Measurements from ENCODE around the gene LCE1B.

LCE1B gene

DNA sequence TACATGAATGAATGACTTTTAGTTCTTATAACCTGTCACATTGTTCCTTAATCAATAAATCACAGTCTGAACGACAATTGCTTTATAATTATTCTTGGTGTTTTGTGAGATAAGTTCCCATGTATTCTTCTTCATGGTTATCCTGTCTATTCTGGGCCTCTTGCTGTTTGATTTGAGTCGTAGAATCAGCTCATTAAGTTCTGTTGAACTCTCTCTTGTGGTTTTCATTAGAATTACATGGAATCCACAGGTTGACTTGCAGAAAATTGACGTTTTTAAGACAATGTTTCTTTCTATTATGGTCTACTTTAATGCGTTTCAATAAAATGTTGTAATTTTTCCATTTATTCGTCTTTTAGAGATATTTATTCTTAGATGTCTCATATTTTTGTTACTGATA, 11.5 kb downstream of the LCE1B start:
- H3K4me3 ChIP-seq (ENCODE audit: low read length): no peak overlapping the region
- DNase-seq (ENCODE audit: low read depth): no peak
- TF ChIP-seq, protein P1, sequence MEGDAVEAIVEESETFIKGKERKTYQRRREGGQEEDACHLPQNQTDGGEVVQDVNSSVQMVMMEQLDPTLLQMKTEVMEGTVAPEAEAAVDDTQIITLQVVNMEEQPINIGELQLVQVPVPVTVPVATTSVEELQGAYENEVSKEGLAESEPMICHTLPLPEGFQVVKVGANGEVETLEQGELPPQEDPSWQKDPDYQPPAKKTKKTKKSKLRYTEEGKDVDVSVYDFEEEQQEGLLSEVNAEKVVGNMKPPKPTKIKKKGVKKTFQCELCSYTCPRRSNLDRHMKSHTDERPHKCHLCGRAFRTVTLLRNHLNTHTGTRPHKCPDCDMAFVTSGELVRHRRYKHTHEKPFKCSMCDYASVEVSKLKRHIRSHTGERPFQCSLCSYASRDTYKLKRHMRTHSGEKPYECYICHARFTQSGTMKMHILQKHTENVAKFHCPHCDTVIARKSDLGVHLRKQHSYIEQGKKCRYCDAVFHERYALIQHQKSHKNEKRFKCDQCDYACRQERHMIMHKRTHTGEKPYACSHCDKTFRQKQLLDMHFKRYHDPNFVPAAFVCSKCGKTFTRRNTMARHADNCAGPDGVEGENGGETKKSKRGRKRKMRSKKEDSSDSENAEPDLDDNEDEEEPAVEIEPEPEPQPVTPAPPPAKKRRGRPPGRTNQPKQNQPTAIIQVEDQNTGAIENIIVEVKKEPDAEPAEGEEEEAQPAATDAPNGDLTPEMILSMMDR (conservative IDR thresholded peaks at IDR 0.05; ENCODE audit: low read depth, low read length): no peak

DNA sequence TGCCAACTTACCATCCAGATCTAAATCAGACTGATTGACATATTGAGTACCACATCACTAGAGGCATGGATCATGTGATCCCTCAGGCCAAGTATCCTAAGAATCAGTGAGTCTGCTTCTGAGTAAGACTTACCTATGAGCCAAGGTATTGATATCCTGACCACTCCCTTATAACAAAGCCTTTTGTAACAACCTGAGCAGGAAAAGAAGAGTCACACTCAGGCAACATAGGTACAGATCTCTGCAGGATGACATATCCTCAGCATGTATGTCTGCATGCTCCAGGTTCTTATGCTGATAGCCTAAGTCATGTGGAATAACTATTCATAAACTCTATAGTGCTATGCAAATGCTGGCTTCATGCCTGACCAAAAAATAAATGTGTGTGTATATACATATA, 13.2 kb downstream of the LCE1B start:
- no peak overlapping the region for H3K4me3 ChIP-seq (ENCODE audit: low read length)
- DNase-seq (ENCODE audit: low read depth): no peak
- TF ChIP-seq, protein P1 (conservative IDR thresholded peaks at IDR 0.05; ENCODE audit: low read depth, low read length): no peak

DNA sequence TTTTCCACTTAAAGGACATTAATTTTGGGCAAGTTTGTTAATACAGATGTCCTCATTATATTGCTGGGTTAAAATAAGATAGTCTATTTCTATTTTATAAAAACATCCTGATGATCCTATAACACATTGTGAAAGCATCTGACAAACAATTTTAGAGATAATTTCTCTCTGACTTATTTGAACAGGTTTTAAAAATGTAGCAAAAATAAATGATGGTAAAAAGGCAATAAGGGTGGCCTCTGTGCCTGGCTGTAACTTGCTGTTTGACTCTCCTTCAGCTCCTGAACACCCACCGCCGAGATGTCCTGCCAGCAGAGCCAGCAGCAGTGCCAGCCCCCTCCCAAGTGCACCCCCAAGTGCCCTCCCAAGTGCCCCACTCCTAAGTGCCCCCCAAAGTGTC, 15.4 kb downstream of the LCE1B start, which contains the start of gene LCE1A:
Gene LCE1A, plus strand, starts transcription at position 301 of the 400 bp plus-strand sequence. Its CDS starts 0 bp downstream, at position 301.
- DNase-seq (ENCODE audit: low read depth): no peak
- TF ChIP-seq, protein P1 (conservative IDR thresholded peaks at IDR 0.05; ENCODE audit: low read depth, low read length): no peak
- no peak within 1 kb of the TSS for H3K4me3 ChIP-seq (ENCODE audit: low read length)

DNA sequence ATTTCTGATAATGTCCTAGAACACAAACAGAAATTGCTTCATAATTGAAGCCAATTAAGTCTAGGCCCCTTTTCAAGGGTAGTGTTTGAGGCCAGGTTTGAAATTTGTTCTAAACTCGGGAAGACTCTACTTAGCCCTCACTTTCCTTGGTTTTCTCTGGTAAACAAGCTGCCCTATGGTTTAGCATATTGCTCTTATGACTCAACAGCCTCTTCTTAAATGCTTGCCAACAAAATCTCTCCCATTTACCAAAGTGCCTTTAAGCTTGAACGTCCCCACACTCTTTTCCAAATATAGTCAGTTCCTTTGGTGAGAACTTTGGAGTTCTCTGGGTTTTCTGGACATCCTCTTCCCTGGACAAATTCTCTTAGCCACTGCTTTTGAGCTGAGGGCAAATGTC, 25.1 kb downstream of the LCE1B start:
- no peak for DNase-seq (ENCODE audit: low read depth)

DNA sequence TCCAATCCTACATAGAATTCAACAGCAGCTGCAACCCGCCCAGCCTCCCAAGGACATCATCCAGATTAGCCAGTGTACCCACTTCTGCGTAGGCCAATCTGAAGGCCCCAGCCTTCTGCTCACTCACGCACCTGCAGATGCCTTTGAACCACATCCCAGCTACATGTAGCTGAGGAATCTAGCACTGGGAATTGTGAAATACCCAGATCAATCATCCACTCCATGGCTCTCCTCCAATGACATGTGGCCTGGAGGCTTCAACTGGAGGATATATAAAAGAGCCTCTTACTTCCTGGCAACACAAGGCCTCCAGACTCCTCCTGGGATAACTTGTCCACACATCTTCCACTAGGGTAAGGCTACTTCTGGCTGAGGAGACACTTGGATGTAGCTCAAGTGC, 30.8 kb downstream of the LCE1B start, which contains the start of gene LCE6A:
Gene LCE6A, plus strand, starts transcription at position 301 of the 400 bp plus-strand sequence. CDS start 665 bp downstream, outside the sequence.
- TF ChIP-seq, protein P1 (conservative IDR thresholded peaks at IDR 0.05; ENCODE audit: low read depth, low read length): no peak
- no peak within 1 kb of the TSS for H3K4me3 ChIP-seq (ENCODE audit: low read length)
- DNase-seq (ENCODE audit: low read depth): no peak

More for the DNA sequence above, 25.1 kb downstream of the LCE1B start:
- no peak overlapping the region for H3K4me3 ChIP-seq (ENCODE audit: low read length)
- TF ChIP-seq, protein P1 (conservative IDR thresholded peaks at IDR 0.05; ENCODE audit: low read depth, low read length): no peak

DNA sequence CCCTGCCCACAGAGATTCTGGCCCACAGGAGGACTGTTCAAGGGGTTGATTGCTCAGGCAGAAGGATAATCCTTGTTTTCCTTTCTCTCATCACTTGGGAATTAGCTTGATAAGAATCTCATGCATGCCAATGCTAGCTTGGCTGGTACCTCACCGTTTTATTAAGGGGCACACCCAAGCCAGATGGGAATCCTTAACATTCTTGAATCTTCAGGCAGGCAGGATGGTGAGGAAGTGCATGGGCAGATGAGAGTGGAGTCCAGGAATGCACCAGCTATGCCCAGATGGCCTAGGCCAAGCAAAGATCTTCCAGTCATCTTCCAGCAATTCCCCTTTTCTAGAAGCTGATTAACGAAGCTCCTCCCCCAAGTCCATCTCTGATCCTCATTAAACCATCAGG, 43.9 kb downstream of the LCE1B start:
- no peak overlapping the region for H3K4me3 ChIP-seq (ENCODE audit: low read length)
- DNase-seq (ENCODE audit: low read depth): no peak
- TF ChIP-seq, protein P1 (conservative IDR thresholded peaks at IDR 0.05; ENCODE audit: low read depth, low read length): no peak

DNA sequence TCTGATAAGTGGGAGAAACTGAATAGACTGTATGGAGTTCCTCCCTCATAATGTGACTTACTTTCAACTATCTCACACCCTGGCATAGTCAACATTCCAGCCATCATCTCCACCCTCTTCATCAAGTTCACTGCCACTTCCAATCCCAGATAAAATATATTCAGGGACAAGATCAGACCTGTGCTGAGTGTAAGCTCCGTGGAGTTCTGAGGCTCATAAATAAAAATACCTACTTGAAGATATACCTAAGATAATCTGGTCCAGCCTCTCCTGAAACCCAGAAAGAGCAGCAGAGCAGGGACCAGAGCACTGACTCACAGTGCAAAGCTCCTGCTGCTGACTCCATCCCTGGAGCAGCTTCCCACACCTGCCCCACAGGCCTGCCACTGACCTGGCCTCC, 46.3 kb downstream of the LCE1B start:
- TF ChIP-seq, protein P1 (conservative IDR thresholded peaks at IDR 0.05; ENCODE audit: low read depth, low read length): no peak
- no peak for DNase-seq (ENCODE audit: low read depth)
- H3K4me3 ChIP-seq (ENCODE audit: low read length): no peak overlapping the region

Measured in retinal pigment epithelial cell (primary cell).